GM19238 (cell line): ENCODE results near the gene RPTN.
"Not testable (repeated sequence)": the region's sequence is repeated elsewhere in the genome, so short reads cannot be mapped to it uniquely, and the experiment has no call there.

ENCODE experiments used
- DNase-seq: peaks from one replicate; pipeline ENCODE4 v3.0.0; 2011; ENCODE audit warnings: low spot score; ENCODE audit not compliant: insufficient read length

Gene RPTN

GRCh38 chr1:152165286-152166077, 6.5 kb upstream of the RPTN start:
- DNase-seq: no peak

GRCh38 chr1:152164517-152165136, 5.6 kb upstream of the RPTN start:
- DNase-seq: no peak

GRCh38 chr1:152162792-152163463, 3.9 kb upstream of the RPTN start:
- no peak for DNase-seq

DNA sequence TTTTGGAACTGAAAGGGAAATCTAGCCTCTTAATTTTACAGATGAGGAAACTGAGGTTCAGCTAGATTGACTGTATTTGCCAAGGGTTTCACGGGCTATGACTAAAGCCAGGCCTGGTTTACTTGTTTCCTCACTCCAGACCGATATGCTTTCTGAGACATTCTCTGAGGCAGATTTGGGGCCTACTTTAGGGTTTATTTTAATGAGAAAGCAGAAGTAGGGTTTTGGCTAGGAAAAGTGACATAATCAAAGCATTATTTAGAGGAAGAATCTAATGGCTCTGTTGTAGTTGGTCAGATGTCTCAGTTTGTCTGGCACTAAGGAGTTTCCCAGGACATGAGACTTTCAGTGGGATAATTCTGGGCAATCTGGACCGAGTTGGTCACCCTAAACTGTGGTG, 1.5 kb upstream of the RPTN start:
- DNase-seq: no peak

DNA sequence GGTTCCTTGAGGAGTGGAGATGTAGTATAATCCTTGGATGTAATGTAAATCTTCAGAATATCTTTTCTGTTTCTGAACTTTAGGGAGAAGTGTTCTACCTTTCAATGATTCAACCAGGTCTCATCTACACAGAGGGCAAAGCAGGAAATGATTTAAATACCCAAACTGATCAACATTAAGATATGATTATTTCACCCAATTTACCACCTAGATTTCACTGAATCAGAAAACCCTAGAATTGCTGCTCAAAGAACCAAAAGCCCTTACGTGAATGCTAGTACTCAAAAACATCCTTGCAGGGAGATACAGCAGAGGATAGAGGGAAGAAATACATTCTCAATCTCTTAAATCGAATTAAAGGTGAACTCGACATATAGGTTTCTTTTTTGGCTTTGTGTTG, 5.0 kb downstream of the RPTN start:
- no peak for DNase-seq

DNA sequence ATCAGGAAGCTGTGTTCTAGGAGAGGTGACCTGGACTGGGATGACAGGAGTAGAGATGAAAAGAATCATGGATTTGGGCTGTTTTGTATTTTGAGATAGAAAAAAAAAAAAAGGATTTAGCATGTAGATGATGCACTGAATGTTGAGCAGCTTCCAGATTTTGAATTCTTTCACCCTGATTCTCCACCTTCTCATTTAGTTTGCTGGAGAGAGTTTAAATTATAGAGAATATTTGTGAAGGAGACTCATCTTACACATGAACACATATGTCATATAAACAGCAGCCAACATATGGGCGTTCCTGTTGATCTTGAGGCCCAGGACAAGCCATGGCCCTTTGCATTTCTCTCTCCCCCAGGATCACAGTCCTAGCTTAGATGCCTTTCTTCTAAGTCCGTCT, 7.4 kb downstream of the RPTN start:
- no peak for DNase-seq

GRCh38 chr1:152148981-152149380, 10.0 kb downstream of the RPTN start:
- no peak for DNase-seq

DNA sequence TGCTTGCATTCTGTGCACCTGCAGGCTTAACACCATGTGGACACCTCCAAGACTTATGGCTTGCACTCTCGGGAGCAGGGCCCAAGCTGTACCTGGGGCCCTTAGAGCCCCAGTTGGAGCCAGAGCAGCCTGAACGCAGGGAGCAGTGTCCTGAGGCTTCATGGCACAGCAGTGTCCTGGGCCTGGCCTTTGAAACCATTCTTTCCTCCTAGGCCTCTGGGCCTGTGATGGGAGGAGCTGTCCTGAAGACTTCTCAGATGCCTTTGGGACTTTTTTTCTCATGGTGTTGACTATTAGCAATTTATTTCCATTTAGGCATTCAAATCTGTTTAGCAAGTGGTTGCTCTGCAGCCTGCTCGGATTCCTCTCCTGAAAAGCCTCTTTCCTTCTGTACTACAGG, 11.0 kb downstream of the RPTN start:
- DNase-seq: no peak

GRCh38 chr1:152145769-152146168, 13.3 kb downstream of the RPTN start:
- no peak for DNase-seq

DNA sequence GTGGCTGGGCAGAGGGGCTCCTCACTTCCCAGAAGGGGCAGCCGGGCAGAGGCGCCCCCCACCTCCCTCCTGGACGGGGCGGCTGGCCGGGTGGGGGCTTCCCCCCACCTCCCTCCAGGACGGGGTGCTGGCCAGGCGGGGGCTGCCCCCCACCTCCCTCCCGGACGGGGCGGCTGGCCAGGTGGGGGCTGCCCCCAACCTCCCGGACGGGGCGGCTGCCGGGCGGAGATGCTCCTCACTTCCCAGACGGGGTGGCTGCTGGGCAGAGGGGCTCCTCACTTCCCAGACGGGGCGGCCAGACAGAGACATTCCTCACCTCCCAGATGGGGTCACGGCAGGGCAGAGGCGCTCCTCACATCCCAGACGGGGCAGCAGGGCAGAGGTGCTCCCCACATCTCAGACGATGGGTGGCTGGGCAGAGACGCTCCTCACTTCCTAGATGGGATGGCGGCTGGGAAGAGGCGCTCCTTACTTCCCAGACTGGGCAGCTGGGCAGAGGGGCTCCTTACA, 14.3 kb downstream of the RPTN start:
- DNase-seq: not testable (repeated sequence)

DNA sequence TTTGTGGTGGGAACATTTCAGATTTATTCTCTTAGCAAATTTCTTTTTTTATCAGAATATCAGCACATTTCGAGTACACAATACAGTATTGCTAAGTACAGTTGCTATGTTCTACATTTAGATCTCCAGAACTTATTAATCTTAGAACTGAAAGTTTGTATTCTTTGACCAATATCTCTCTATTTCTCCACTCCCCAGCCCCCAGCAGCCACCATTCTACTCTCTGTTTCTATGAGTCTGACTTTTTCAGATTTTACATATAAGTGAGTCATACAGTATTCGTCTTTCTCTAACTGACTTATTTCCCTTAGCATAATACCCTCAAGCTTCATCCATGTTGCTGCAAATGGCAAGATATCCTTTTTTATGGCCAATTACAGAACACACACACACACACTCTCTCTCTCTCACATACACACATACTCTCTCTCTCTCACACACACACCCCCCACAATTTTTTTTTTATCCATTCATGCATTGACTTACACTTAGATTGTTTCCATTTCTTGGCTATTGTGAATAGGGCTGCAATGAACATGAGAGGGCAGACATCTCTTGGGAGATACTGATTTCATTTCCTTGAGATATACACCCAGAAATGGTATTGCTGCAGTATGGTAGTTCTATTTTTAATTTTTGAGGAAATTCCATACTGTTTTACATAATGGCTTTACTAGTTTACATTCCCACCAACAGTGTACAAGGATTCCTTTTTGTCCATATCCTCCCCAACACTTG, 15.7 kb downstream of the RPTN start:
- no peak for DNase-seq

DNA sequence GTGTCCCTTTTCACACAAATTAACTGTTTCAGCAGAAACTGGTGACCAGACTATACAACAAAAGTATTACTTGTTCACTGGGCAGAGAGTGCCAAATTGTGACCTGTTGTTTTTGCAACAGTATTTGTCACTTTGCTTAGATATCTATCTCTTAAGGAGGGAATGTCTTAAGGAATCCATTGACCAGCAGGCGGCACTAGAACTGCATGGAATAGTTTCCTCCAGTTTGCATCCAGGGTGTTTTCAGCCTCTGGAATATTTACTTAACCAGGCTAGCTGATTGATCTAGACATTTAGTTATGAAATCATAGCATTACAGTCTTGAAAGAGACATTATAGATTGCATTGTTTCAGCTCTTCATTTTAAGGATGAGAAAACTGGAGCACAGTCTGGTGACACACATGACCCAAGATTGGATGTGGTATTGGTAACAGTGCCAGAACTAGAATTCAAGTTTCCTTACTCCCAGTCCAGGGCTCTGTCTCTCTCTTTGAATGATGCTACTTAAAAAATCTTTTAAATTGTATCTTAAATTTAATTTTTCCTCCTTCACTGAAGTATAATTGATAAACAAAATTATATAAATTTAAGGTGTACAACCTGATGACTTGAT, 16.9 kb downstream of the RPTN start:
- DNase-seq: no peak

- DNase-seq: no peak
Observed at GRCh38 chr1:152137215-152137614, 21.8 kb downstream of the RPTN start.

DNA sequence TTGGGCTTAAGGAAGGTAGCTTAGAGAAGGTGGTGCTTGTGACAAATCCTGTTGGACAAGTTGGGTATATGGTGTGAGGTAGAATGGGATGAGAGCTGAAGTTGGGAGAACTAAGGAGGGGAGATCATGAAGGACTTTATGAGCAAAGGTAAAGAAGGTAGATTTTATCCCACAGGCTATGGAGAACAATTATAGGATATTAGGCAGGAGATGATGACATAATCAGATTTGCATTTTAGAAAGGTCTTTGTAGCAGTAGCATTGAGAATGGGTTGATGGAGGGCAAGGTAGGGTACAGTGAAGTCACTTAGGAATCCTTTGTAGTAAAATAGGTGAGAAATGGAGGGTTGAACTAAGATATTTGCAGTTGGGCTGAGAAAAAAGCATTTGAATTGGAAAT, 28.8 kb downstream of the RPTN start:
- DNase-seq: no peak

- no peak for DNase-seq
Observed at GRCh38 chr1:152127673-152128072, 31.4 kb downstream of the RPTN start.

DNA sequence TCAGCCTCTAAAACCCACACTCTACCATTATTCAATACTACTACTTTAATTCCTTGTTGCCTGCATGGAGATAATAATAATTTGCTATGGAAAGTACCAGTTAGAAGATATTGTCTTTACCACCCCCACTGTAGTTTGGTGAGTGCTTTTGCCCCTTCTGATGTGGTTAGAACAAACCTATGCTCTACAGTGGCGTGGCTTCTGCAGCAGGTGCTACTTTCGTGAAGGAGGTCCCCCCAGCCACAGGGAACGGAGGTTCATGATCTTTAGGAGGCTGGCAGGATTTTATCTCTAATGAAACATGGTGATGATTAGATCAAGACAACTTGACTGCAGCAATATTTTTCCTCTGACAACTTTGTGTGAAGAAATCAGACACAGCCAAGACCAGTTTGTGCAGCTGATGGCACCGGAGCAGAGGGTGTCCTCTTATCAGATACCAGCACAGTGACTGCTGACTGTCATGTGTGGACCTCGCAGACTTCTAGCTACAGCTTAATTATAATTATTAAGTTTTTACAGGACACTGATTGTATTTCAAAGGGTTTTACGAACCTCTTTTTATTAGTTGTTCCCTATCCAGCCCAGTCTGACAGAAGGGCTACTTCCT, 33.1 kb downstream of the RPTN start:
- no peak for DNase-seq

- no peak for DNase-seq
Observed at GRCh38 chr1:152118915-152119314, 40.1 kb downstream of the RPTN start.

DNA sequence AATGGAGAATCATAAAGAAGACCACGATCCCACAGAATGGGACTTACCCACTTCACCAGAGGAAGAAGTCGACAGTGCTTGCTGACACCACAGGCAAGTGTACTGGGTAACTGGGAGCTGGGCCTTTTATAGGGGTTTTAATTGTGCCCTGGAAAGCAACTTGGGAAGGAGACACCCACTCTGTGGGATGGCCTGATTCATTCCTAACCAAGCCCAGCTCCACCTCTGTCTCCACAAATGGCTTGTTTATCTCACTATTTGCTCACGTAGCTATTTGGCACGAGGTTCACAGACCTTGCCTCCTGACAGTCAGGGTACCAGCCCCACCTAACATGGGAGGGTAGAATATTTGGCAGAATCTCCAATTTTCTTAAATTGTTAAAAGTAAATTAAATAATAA, 43.7 kb downstream of the RPTN start, which contains the start of gene TCHH:
Gene TCHH (minus strand): TSS at position 101 of the 400 bp plus-strand sequence. CDS start 1,364 bp downstream, outside the sequence.
- DNase-seq: no peak

GRCh38 chr1:152112885-152113432, 46.1 kb downstream of the RPTN start:
- no peak for DNase-seq

DNA sequence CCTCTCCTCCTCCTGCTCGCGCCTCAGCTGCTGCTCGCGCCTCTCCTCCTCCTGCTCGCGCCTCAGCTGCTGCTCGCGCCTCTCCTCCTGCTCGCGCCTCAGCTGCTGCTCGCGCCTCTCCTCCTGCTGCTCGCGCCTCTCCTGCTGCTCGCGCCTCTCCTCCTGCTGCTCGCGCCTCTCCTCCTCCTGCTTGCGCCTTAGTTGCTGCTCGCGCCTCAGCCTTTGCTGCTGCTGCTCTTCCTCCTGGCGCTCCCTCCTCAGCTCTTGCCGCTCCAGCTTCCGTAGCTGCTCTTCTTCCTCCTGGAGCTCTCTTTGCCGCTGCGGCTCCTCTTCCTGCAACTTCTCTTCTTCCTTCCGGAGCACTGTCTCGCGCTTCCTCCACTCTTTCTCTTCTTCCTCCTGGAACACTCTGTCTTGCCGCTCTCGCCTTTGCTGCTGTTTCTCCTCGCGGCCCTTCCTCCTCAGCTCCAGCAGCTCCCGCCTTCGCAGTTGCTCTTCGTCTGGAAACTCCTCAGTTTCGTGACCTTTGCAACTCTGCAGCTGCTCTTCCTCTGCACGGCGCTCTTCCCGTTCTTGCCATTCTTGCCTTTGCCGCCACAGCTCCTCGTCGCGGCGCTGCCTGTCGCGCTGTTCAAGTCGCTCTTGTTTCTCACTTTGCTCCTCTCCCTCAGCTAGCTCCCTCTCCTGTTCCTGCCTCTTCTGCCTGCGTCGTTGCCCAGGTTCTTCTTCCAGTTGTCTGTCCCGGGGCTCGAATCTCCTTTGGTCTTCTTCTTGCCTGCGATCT, 46.7 kb downstream of the RPTN start:
- no peak for DNase-seq
